ENCODE measurements around the gene RABL6. TPM values are rescaled to one million over a fixed set of nuclear protein-coding genes. Genes with fewer than 3 reads are reported as not detected.

Gene RABL6
- total RNA-seq, 1 donor from 2014 or later, result 69.4 TPM

DNA sequence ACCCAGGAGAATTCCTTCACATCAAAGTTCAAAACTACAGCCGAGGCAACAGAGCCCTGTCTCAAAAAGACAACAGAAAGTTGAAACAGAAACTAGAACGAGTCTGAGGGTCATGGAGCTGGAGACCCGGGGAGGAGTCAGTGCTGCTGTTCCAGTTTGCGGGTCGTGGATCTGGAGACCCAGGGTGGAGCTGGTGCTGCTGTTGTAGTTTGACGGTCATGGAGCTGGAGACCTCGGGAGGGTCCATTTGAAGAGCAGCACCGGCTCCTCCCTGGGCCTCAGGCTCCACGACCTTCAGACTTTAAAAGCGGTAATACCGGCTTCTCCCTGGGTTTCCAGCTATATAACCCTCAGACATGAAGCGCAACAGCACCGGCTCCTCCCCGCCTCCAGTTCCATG is 30.4 kb upstream of the RABL6 start:
- no peak overlapping the region for H3K27ac ChIP-seq (ENCODE audit: low read depth, low read length)
- FAIRE-seq, result no peak
- Mint-ChIP-seq H3K27me3 (ENCODE audit: low read depth, unreplicated experiment) (peaks cover 40% of the 10 kb centered on the region), H3K4me3 (ENCODE audit: unreplicated experiment) (no peak overlapping the region), H3K9me3 (ENCODE audit: unreplicated experiment) (peaks cover 15% of the 10 kb centered on the region), H3K36me3 (ENCODE audit: low read depth, unreplicated experiment) (peaks cover 5% of the 10 kb centered on the region), H3K4me1 (ENCODE audit: low read depth, unreplicated experiment) (peaks cover 5% of the 10 kb centered on the region), H3K27ac (ENCODE audit: unreplicated experiment) (no peak overlapping the region)
- H3K4me2 ChIP-seq (ENCODE audit: low read length), result no peak overlapping the region
- TF ChIP-seq CTCF (IDR thresholded peaks at IDR 0.05; ENCODE audit: insufficient read depth, low read depth, low read length) (no peak), EZH2 (IDR thresholded peaks at IDR 0.05; ENCODE audit: insufficient read depth, low read length) (no peak)
- no peaks in the 10 kb centered on the region for H3K79me2 ChIP-seq (ENCODE audit: insufficient read depth, low read length)
- H3K4me1 ChIP-seq (ENCODE audit: insufficient read depth, low read length), result no peaks in the 10 kb centered on the region
- no peak overlapping the region for H3K9ac ChIP-seq (ENCODE audit: low read length)
- DNase-seq (ENCODE audit: low read depth), result no peak
- no peak overlapping the region for H3K4me3 ChIP-seq (ENCODE audit: insufficient read depth, low read depth, low read length)
- H3K27me3 ChIP-seq (ENCODE audit: insufficient read depth, low read length), result peaks cover 29% of the 10 kb centered on the region
- H4K20me1 ChIP-seq (ENCODE audit: insufficient read depth, low read length), result no peaks in the 10 kb centered on the region
- peaks cover 4% of the 10 kb centered on the region for H3K9me3 ChIP-seq (ENCODE audit: insufficient read depth, low read depth, low read length)
- H2AFZ ChIP-seq (ENCODE audit: low read depth, low read length), result no peak overlapping the region
- H3K36me3 ChIP-seq (ENCODE audit: insufficient read depth, low read length), result no peaks in the 10 kb centered on the region

DNA sequence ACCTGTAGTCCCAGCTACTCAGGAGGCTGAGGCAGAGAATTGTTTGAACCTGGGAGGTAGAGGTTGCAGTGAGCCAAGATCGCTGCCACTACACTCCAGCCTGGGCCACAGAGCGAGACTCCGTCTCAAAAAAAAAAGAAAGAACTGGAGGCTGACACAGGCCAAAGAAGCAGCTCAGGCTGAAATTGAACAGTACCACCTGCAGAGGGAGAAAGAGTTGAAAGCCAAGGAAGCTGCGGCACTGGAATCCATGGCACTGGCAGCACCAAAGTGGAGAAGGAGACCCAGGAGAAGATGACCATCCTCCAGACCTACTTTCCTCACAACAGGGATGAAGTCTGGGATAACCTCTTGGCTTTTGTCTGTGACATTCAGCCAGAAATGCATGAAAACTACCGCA is 27.9 kb upstream of the RABL6 start:
- H3K27me3 Mint-ChIP-seq (ENCODE audit: low read depth, unreplicated experiment), result peaks cover 43% of the 10 kb centered on the region
- FAIRE-seq, result no peak

More for the DNA sequence above, 27.9 kb upstream of the RABL6 start:
- Mint-ChIP-seq H3K4me3 (ENCODE audit: unreplicated experiment) (no peak overlapping the region), H3K27ac (ENCODE audit: unreplicated experiment) (no peak overlapping the region), H3K4me1 (ENCODE audit: low read depth, unreplicated experiment) (peaks cover 5% of the 10 kb centered on the region), H3K9me3 (ENCODE audit: unreplicated experiment) (peaks cover 9% of the 10 kb centered on the region), H3K36me3 (ENCODE audit: low read depth, unreplicated experiment) (peaks cover 5% of the 10 kb centered on the region)
- peaks cover 29% of the 10 kb centered on the region for H3K27me3 ChIP-seq (ENCODE audit: insufficient read depth, low read length)
- TF ChIP-seq CTCF (IDR thresholded peaks at IDR 0.05; ENCODE audit: insufficient read depth, low read depth, low read length) (no peak), EZH2 (IDR thresholded peaks at IDR 0.05; ENCODE audit: insufficient read depth, low read length) (no peak)
- H3K79me2 ChIP-seq (ENCODE audit: insufficient read depth, low read length), result no peaks in the 10 kb centered on the region
- no peak overlapping the region for H3K4me3 ChIP-seq (ENCODE audit: insufficient read depth, low read depth, low read length)
- no peak for DNase-seq (ENCODE audit: low read depth)
- no peak overlapping the region for H2AFZ ChIP-seq (ENCODE audit: low read depth, low read length)
- H4K20me1 ChIP-seq (ENCODE audit: insufficient read depth, low read length), result no peaks in the 10 kb centered on the region
- H3K9me3 ChIP-seq (ENCODE audit: insufficient read depth, low read depth, low read length), result no peaks in the 10 kb centered on the region
- no peaks in the 10 kb centered on the region for H3K4me1 ChIP-seq (ENCODE audit: insufficient read depth, low read length)
- H3K9ac ChIP-seq (ENCODE audit: low read length), result no peak overlapping the region
- H3K4me2 ChIP-seq (ENCODE audit: low read length), result no peak overlapping the region
- no peak overlapping the region for H3K27ac ChIP-seq (ENCODE audit: low read depth, low read length)
- no peaks in the 10 kb centered on the region for H3K36me3 ChIP-seq (ENCODE audit: insufficient read depth, low read length)
